ENCODE measurements around the gene WDPCP.
"Not testable (repeated sequence)": the region's sequence is repeated elsewhere in the genome, so short reads cannot be mapped to it uniquely, and the experiment has no call there.

WDPCP gene

GRCh38 chr2:63379451-63379850 is 208.8 kb downstream of the WDPCP start:
- H3K4me1 ChIP-seq (ENCODE audit: control insufficient read depth, insufficient read depth, low read length): no peaks in the 10 kb centered on the region
- H3K27me3 ChIP-seq (ENCODE audit: control insufficient read depth, insufficient read depth, low read length): no peaks in the 10 kb centered on the region
- H3K9me3 ChIP-seq (replicated peaks; ENCODE audit: low read length): no peaks in the 10 kb centered on the region
- H3K36me3 ChIP-seq (ENCODE audit: insufficient read depth, low read length): no peaks in the 10 kb centered on the region
- no peak overlapping the region for H3K9ac ChIP-seq (ENCODE audit: low read depth, low read length)
- no peak overlapping the region for H3K4me3 ChIP-seq (ENCODE audit: low read length)
- no peak overlapping the region for H3K4me2 ChIP-seq (ENCODE audit: low read length)

GRCh38 chr2:63378589-63378988 is 209.7 kb downstream of the WDPCP start:
- Histone ChIP-seq H3K9me3 (replicated peaks; ENCODE audit: low read length) (no peaks in the 10 kb centered on the region), H3K4me1 (ENCODE audit: control insufficient read depth, insufficient read depth, low read length) (no peaks in the 10 kb centered on the region), H3K4me3 (ENCODE audit: low read length) (no peak overlapping the region), H3K4me2 (ENCODE audit: low read length) (no peak overlapping the region), H3K36me3 (ENCODE audit: insufficient read depth, low read length) (no peaks in the 10 kb centered on the region), H3K9ac (ENCODE audit: low read depth, low read length) (no peak overlapping the region), H3K27me3 (ENCODE audit: control insufficient read depth, insufficient read depth, low read length) (no peaks in the 10 kb centered on the region)

GRCh38 chr2:63374341-63374740 is 213.9 kb downstream of the WDPCP start:
- Histone ChIP-seq H3K9me3 (replicated peaks; ENCODE audit: low read length) (no peaks in the 10 kb centered on the region), H3K9ac (ENCODE audit: low read depth, low read length) (no peak overlapping the region), H3K27me3 (ENCODE audit: control insufficient read depth, insufficient read depth, low read length) (no peaks in the 10 kb centered on the region), H3K4me2 (ENCODE audit: low read length) (no peak overlapping the region), H3K4me1 (ENCODE audit: control insufficient read depth, insufficient read depth, low read length) (no peaks in the 10 kb centered on the region), H3K4me3 (ENCODE audit: low read length) (no peak overlapping the region), H3K36me3 (ENCODE audit: insufficient read depth, low read length) (no peaks in the 10 kb centered on the region)

- Histone ChIP-seq H3K4me2 (ENCODE audit: low read length) (no peak overlapping the region), H3K27me3 (ENCODE audit: control insufficient read depth, insufficient read depth, low read length) (no peaks in the 10 kb centered on the region), H3K36me3 (ENCODE audit: insufficient read depth, low read length) (no peaks in the 10 kb centered on the region), H3K4me1 (ENCODE audit: control insufficient read depth, insufficient read depth, low read length) (no peaks in the 10 kb centered on the region), H3K4me3 (ENCODE audit: low read length) (no peak overlapping the region), H3K9ac (ENCODE audit: low read depth, low read length) (no peak overlapping the region), H3K9me3 (replicated peaks; ENCODE audit: low read length) (no peaks in the 10 kb centered on the region)
Observed at GRCh38 chr2:63372549-63372948, 215.7 kb downstream of the WDPCP start.

- Histone ChIP-seq H3K4me2 (ENCODE audit: low read length) (no peak overlapping the region), H3K4me3 (ENCODE audit: low read length) (no peak overlapping the region), H3K9me3 (replicated peaks; ENCODE audit: low read length) (no peaks in the 10 kb centered on the region), H3K36me3 (ENCODE audit: insufficient read depth, low read length) (no peaks in the 10 kb centered on the region), H3K9ac (ENCODE audit: low read depth, low read length) (no peak overlapping the region), H3K4me1 (ENCODE audit: control insufficient read depth, insufficient read depth, low read length) (no peaks in the 10 kb centered on the region), H3K27me3 (ENCODE audit: control insufficient read depth, insufficient read depth, low read length) (no peaks in the 10 kb centered on the region)
Observed at GRCh38 chr2:63369146-63369545, 219.1 kb downstream of the WDPCP start.

GRCh38 chr2:63364866-63365265 is 223.4 kb downstream of the WDPCP start:
- Histone ChIP-seq H3K4me3 (ENCODE audit: low read length) (no peak overlapping the region), H3K4me1 (ENCODE audit: control insufficient read depth, insufficient read depth, low read length) (no peaks in the 10 kb centered on the region), H3K9ac (ENCODE audit: low read depth, low read length) (no peak overlapping the region), H3K4me2 (ENCODE audit: low read length) (no peak overlapping the region), H3K27me3 (ENCODE audit: control insufficient read depth, insufficient read depth, low read length) (no peaks in the 10 kb centered on the region), H3K9me3 (replicated peaks; ENCODE audit: low read length) (no peaks in the 10 kb centered on the region), H3K36me3 (ENCODE audit: insufficient read depth, low read length) (no peaks in the 10 kb centered on the region)

GRCh38 chr2:63357722-63358121 is 230.6 kb downstream of the WDPCP start:
- H3K36me3 ChIP-seq (ENCODE audit: insufficient read depth, low read length); H3K9ac ChIP-seq (ENCODE audit: low read depth, low read length); H3K4me3 ChIP-seq (ENCODE audit: low read length); H3K4me1 ChIP-seq (ENCODE audit: control insufficient read depth, insufficient read depth, low read length); H3K27me3 ChIP-seq (ENCODE audit: control insufficient read depth, insufficient read depth, low read length); H3K4me2 ChIP-seq (ENCODE audit: low read length); H3K9me3 ChIP-seq (replicated peaks; ENCODE audit: low read length): not testable (repeated sequence)

- Histone ChIP-seq H3K9ac (ENCODE audit: low read depth, low read length) (no peak overlapping the region), H3K36me3 (ENCODE audit: insufficient read depth, low read length) (no peaks in the 10 kb centered on the region), H3K4me3 (ENCODE audit: low read length) (no peak overlapping the region), H3K4me1 (ENCODE audit: control insufficient read depth, insufficient read depth, low read length) (no peaks in the 10 kb centered on the region), H3K9me3 (replicated peaks; ENCODE audit: low read length) (no peaks in the 10 kb centered on the region), H3K4me2 (ENCODE audit: low read length) (no peak overlapping the region), H3K27me3 (ENCODE audit: control insufficient read depth, insufficient read depth, low read length) (no peaks in the 10 kb centered on the region)
Observed at GRCh38 chr2:63347361-63347760, 240.9 kb downstream of the WDPCP start.

GRCh38 chr2:63346411-63346810 is 241.9 kb downstream of the WDPCP start:
- Histone ChIP-seq H3K4me1 (ENCODE audit: control insufficient read depth, insufficient read depth, low read length) (no peaks in the 10 kb centered on the region), H3K36me3 (ENCODE audit: insufficient read depth, low read length) (no peaks in the 10 kb centered on the region), H3K4me2 (ENCODE audit: low read length) (no peak overlapping the region), H3K9me3 (replicated peaks; ENCODE audit: low read length) (no peaks in the 10 kb centered on the region), H3K27me3 (ENCODE audit: control insufficient read depth, insufficient read depth, low read length) (no peaks in the 10 kb centered on the region), H3K4me3 (ENCODE audit: low read length) (no peak overlapping the region), H3K9ac (ENCODE audit: low read depth, low read length) (no peak overlapping the region)

GRCh38 chr2:63345285-63345633 is 243.0 kb downstream of the WDPCP start:
- H3K4me1 ChIP-seq (ENCODE audit: control insufficient read depth, insufficient read depth, low read length): no peaks in the 10 kb centered on the region
- no peak overlapping the region for H3K4me2 ChIP-seq (ENCODE audit: low read length)
- no peaks in the 10 kb centered on the region for H3K9me3 ChIP-seq (replicated peaks; ENCODE audit: low read length)
- no peaks in the 10 kb centered on the region for H3K27me3 ChIP-seq (ENCODE audit: control insufficient read depth, insufficient read depth, low read length)
- no peaks in the 10 kb centered on the region for H3K36me3 ChIP-seq (ENCODE audit: insufficient read depth, low read length)
- H3K9ac ChIP-seq (ENCODE audit: low read depth, low read length): no peak overlapping the region
- no peak overlapping the region for H3K4me3 ChIP-seq (ENCODE audit: low read length)

- no peak overlapping the region for H3K4me3 ChIP-seq (ENCODE audit: low read length)
- no peaks in the 10 kb centered on the region for H3K4me1 ChIP-seq (ENCODE audit: control insufficient read depth, insufficient read depth, low read length)
- H3K36me3 ChIP-seq (ENCODE audit: insufficient read depth, low read length): no peaks in the 10 kb centered on the region
- no peaks in the 10 kb centered on the region for H3K27me3 ChIP-seq (ENCODE audit: control insufficient read depth, insufficient read depth, low read length)
- no peak overlapping the region for H3K9ac ChIP-seq (ENCODE audit: low read depth, low read length)
- no peak overlapping the region for H3K4me2 ChIP-seq (ENCODE audit: low read length)
- H3K9me3 ChIP-seq (replicated peaks; ENCODE audit: low read length): no peaks in the 10 kb centered on the region
Observed at GRCh38 chr2:63344575-63345284, 243.5 kb downstream of the WDPCP start.

GRCh38 chr2:63343397-63344109 is 244.7 kb downstream of the WDPCP start:
- Histone ChIP-seq H3K9ac (ENCODE audit: low read depth, low read length) (no peak overlapping the region), H3K27me3 (ENCODE audit: control insufficient read depth, insufficient read depth, low read length) (no peaks in the 10 kb centered on the region), H3K36me3 (ENCODE audit: insufficient read depth, low read length) (no peaks in the 10 kb centered on the region), H3K4me2 (ENCODE audit: low read length) (no peak overlapping the region), H3K4me1 (ENCODE audit: control insufficient read depth, insufficient read depth, low read length) (no peaks in the 10 kb centered on the region), H3K9me3 (replicated peaks; ENCODE audit: low read length) (no peaks in the 10 kb centered on the region), H3K4me3 (ENCODE audit: low read length) (no peak overlapping the region)
